Measurements from ENCODE around the gene NOS1AP. TPM values are rescaled to one million over a fixed set of nuclear protein-coding genes. Genes with fewer than 3 reads are reported as not detected.
A peak's percentile ranks its signal among the peaks of the same experiment; 100 is the strongest.
"Not testable (repeated sequence)": the region's sequence is repeated elsewhere in the genome, so short reads cannot be mapped to it uniquely, and the experiment has no call there.

The NOS1AP gene
- total RNA-seq, 1 experiment from 2014 or later, result 9.9 TPM

DNA sequence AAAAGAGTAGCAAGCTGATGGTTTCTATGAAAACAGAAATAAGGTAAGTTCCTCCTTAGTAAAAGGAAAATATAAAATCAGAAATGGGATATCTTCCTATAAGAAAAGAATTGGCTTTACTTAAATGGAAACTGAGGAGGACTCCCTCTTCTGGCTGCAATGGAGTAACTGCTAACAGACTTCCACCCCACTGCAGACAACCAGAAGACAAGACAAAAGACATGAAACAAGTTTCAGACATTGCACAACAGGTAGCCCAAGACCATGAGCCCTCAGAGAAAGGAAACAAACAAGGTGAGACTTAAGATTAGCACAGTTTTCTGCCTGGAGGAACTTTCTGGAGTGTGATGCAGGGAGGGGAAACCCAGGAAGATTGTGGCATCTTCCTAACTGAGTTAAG lies 28.8 kb upstream of the NOS1AP start:
- no peak overlapping the region for H3K4me3 Mint-ChIP-seq (ENCODE audit: low read depth, unreplicated experiment)
- no peaks in the 10 kb centered on the region for H3K36me3 Mint-ChIP-seq (ENCODE audit: insufficient read depth, unreplicated experiment)
- H3K9me3 Mint-ChIP-seq (ENCODE audit: low read depth, unreplicated experiment), result no peaks in the 10 kb centered on the region
- no peak for DNase-seq
- H3K27me3 Mint-ChIP-seq (ENCODE audit: unreplicated experiment), result no peaks in the 10 kb centered on the region
- H3K27ac Mint-ChIP-seq (ENCODE audit: unreplicated experiment), result no peak overlapping the region
- intact Hi-C loops (cut with micrococcal nuclease; ENCODE audit: unreplicated experiment), result no loop called here
- CTCF ChIA-PET, result no interaction called here
- peaks cover 8% of the 10 kb centered on the region for H3K4me1 Mint-ChIP-seq (ENCODE audit: low read depth, unreplicated experiment)
- BruUV-seq (replicated peaks), result no TSS peak
- TF ChIP-seq, protein P1, sequence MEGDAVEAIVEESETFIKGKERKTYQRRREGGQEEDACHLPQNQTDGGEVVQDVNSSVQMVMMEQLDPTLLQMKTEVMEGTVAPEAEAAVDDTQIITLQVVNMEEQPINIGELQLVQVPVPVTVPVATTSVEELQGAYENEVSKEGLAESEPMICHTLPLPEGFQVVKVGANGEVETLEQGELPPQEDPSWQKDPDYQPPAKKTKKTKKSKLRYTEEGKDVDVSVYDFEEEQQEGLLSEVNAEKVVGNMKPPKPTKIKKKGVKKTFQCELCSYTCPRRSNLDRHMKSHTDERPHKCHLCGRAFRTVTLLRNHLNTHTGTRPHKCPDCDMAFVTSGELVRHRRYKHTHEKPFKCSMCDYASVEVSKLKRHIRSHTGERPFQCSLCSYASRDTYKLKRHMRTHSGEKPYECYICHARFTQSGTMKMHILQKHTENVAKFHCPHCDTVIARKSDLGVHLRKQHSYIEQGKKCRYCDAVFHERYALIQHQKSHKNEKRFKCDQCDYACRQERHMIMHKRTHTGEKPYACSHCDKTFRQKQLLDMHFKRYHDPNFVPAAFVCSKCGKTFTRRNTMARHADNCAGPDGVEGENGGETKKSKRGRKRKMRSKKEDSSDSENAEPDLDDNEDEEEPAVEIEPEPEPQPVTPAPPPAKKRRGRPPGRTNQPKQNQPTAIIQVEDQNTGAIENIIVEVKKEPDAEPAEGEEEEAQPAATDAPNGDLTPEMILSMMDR (IDR thresholded peaks at IDR 0.05; ENCODE audit: unreplicated experiment), result peak; percentile 56

DNA sequence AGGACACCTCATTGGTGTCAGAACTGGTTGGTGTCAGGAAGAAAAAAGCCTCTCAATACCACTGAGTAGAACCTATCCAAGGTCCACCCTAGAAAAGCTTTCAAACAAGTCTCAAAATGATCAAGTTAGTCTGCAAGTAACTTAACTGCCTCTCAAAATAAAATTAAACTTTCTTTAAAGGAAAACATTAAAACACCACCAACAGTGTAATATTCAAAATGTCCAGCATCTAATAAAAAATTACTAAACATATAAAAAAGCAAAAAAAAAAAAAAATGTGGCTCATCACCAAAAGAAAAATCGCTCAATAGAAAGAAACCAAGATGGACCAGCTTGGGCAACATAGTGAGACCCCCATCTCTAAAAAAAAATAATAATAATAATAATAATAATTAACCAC lies 27.1 kb upstream of the NOS1AP start:
- H3K27ac Mint-ChIP-seq (ENCODE audit: unreplicated experiment), result no peak overlapping the region
- no peaks in the 10 kb centered on the region for H3K9me3 Mint-ChIP-seq (ENCODE audit: low read depth, unreplicated experiment)
- H3K4me3 Mint-ChIP-seq (ENCODE audit: low read depth, unreplicated experiment), result no peak overlapping the region
- TF ChIP-seq, protein P1 (IDR thresholded peaks at IDR 0.05; ENCODE audit: unreplicated experiment), result no peak
- CTCF ChIA-PET, result interaction anchor here (2.2 kb wide), 1 partner anchor 250 kb away, joined by 11 read pairs; no protein-coding TSS in a partner anchor
- no peaks in the 10 kb centered on the region for H3K36me3 Mint-ChIP-seq (ENCODE audit: insufficient read depth, unreplicated experiment)
- no TSS peak for BruUV-seq (replicated peaks)
- intact Hi-C loops (cut with micrococcal nuclease; ENCODE audit: unreplicated experiment), result no loop called here
- H3K4me1 Mint-ChIP-seq (ENCODE audit: low read depth, unreplicated experiment), result peaks cover 8% of the 10 kb centered on the region
- no peak for DNase-seq
- H3K27me3 Mint-ChIP-seq (ENCODE audit: unreplicated experiment), result no peaks in the 10 kb centered on the region

DNA sequence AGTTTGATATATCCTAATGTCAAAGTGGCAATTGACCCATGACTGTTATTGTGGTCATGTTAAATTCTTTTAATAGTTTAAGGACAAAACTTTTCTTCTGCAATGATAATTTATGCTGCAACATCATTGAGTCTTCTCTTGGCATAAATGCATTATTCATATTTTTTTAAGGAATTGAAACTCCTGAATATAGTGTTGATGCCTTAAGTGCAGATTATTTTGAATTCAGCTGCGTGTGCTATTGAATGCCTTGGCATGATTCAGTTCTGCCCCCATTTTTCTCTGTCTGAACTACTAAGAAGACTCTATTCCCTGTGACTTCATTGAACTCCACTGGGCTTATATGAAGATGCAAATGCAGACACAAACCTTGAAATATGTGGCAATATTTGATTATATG lies 22.6 kb upstream of the NOS1AP start:
- Mint-ChIP-seq H3K27me3 (ENCODE audit: unreplicated experiment) (no peaks in the 10 kb centered on the region), H3K4me1 (ENCODE audit: low read depth, unreplicated experiment) (no peaks in the 10 kb centered on the region), H3K36me3 (ENCODE audit: insufficient read depth, unreplicated experiment) (no peaks in the 10 kb centered on the region), H3K9me3 (ENCODE audit: low read depth, unreplicated experiment) (no peaks in the 10 kb centered on the region), H3K4me3 (ENCODE audit: low read depth, unreplicated experiment) (no peak overlapping the region), H3K27ac (ENCODE audit: unreplicated experiment) (no peak overlapping the region)
- TF ChIP-seq, protein P1 (IDR thresholded peaks at IDR 0.05; ENCODE audit: unreplicated experiment), result no peak
- intact Hi-C loops (cut with micrococcal nuclease; ENCODE audit: unreplicated experiment), result no loop called here
- no peak for DNase-seq
- CTCF ChIA-PET, result no interaction called here
- no TSS peak for BruUV-seq (replicated peaks)

DNA sequence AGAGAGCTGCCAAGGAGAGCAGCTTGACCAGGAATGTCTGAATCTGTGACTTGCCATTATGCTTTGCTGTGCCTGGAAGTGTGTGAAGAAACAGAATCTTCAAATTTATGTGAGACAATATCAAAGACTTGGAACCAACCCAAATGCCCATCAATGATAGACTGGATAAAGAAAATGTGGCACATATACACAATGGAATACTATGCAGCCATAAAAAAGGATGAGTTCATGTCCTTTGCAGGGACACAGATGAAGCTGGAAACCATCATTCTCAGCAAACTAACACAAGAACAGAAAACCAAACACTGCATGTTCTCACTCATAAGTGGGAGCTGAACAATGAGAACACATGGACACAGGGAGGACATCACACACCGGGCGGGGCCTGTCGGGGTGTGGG lies 15.5 kb upstream of the NOS1AP start:
- H3K36me3 Mint-ChIP-seq (ENCODE audit: insufficient read depth, unreplicated experiment); H3K27me3 Mint-ChIP-seq (ENCODE audit: unreplicated experiment); H3K9me3 Mint-ChIP-seq (ENCODE audit: low read depth, unreplicated experiment); H3K27ac Mint-ChIP-seq (ENCODE audit: unreplicated experiment); intact Hi-C loops (cut with micrococcal nuclease; ENCODE audit: unreplicated experiment); BruUV-seq (replicated peaks); CTCF ChIA-PET; DNase-seq; H3K4me3 Mint-ChIP-seq (ENCODE audit: low read depth, unreplicated experiment): not testable (repeated sequence)
- H3K4me1 Mint-ChIP-seq (ENCODE audit: low read depth, unreplicated experiment), result peaks cover 13% of the 10 kb centered on the region

DNA sequence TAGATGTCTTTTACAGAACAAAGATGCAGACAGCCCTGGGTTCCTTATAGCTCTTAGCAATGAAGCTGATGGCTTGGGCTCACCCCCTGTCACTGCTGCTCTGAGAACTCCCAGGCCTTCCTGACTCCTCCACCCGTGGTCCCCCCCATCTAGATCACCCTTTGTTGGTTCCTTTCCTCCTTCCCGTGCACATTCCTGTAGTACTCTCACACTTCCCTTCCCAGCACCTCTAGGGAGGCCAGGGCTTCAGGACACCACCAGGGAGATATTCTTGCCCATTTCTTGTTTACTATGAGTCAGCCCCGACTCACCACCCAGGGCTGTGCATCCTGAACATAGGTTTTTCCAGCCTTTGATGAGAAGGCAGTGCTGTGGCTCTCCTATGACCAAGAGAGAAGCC lies 14.4 kb upstream of the NOS1AP start:
- H3K4me3 Mint-ChIP-seq (ENCODE audit: low read depth, unreplicated experiment), result no peak overlapping the region
- no peaks in the 10 kb centered on the region for H3K36me3 Mint-ChIP-seq (ENCODE audit: insufficient read depth, unreplicated experiment)
- H3K9me3 Mint-ChIP-seq (ENCODE audit: low read depth, unreplicated experiment), result no peaks in the 10 kb centered on the region
- peaks cover 13% of the 10 kb centered on the region for H3K4me1 Mint-ChIP-seq (ENCODE audit: low read depth, unreplicated experiment)
- DNase-seq, result peak; percentile 61
- no peaks in the 10 kb centered on the region for H3K27me3 Mint-ChIP-seq (ENCODE audit: unreplicated experiment)
- TF ChIP-seq, protein P1 (IDR thresholded peaks at IDR 0.05; ENCODE audit: unreplicated experiment), result no peak
- no peak overlapping the region for H3K27ac Mint-ChIP-seq (ENCODE audit: unreplicated experiment)
- CTCF ChIA-PET, result interaction anchor here (1.1 to 1.5 kb wide), 2 partner anchors 82 to 175 kb away, joined by 3 to 18 read pairs; no protein-coding TSS in a partner anchor
- BruUV-seq (replicated peaks), result no TSS peak
- intact Hi-C loops (cut with micrococcal nuclease; ENCODE audit: unreplicated experiment), result no loop called here

Data from Calu3 (cell line).